NCI-H2107 (cell line): Measurements from ENCODE around the gene HPCAL1.

Source experiments
- DNase-seq: peaks from one replicate; lab custom pipeline; 2025; lab: John Stamatoyannopoulos, UW

Gene HPCAL1

DNA sequence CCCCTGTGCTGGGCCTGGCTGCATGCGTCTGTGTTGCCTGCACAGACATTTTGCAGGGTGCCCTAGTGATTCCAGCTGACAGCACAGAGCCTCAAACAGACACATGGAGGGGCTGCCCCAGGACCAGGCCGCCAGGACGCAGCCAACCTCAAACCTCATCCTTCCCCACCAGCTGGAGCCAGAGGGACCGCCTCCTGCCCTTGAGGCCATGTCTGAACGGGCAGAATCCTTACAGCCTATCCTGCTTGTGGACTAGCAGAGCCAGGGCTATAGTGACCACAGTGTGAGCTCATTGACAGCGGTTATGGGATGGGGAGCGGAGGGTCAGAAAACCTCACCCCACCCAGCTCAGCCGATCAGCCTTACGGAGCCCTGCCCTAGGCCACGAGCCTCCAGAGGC, 123.0 kb downstream of the HPCAL1 start:
- DNase-seq: no peak

DNA sequence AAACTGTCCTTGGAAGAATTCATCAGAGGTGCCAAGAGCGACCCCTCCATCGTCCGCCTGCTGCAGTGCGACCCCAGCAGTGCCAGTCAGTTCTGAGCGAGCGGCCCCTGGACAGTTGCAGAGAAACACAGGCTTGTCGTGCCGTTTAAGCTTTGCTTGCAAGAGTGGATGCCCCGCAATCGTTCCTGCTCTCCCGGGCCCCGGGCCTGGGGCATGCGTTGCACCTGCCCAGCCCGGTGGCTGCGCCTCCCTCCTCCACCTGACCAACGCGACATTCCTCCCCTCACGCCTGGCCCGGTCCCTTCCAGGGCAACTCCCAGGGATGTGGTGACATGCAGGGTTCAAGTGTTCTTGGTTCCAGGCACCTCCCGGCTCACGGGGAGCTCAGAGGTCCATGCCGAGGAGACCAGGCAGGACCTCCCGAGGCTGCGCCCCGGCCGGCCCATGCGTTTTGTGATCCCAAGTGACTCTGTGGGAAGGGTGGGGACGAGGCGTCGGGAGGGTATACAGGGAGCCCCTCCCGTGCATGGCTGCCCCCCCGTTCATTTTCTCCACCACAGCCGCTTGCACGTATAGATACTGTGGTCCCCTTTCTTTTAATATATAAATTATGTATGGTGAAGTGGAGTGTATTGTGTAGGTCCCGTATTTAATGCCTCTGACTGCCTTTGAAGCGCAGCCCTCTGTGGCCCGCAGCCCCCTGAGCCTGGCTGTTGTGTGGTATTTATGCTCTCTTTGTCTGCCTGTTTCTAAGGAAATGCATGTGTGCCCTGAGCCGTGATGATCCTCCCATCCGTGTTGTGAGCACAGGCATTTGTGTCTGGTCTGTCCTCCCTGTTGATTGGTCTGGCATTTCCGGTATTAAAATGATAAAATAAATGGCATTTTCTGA, 124.3 kb downstream of the HPCAL1 start:
- no peak for DNase-seq

DNA sequence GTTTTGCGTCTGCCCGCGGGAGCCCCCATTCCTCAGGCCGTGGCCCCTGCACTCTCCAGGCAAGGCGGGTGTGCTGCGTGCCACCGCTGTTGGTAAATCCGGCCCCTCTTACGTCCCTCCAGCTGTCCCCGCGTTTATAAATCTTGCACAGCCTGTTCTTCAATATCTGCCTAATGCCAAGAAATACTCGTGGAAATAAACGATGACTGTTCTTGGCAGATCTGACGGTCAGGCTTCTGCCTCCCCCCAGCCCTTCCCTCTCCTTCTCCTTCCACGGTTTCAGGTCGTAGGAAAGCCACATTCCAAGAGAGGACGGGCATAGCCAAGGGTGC, 124.9 kb downstream of the HPCAL1 start:
- DNase-seq: no peak

DNA sequence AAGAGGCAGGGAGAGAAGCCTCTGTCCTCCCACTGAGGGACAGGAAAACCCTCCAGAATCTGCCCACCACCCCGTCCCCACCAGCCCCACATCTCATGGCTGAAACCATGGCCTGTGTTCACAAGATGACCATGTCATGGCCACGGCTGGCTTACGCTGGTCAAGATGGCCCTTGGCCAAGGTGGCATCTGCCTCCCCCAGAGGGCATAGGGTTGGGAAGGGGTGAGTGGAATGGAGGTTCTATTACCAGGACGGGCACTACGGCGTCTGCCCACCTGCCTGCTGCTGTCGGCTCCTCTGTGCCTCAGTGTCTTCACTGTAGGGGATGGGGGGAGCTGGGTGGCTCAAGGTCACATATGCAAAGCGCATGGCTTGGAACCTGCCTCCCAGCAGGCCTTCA, 125.7 kb downstream of the HPCAL1 start:
- no peak for DNase-seq

DNA sequence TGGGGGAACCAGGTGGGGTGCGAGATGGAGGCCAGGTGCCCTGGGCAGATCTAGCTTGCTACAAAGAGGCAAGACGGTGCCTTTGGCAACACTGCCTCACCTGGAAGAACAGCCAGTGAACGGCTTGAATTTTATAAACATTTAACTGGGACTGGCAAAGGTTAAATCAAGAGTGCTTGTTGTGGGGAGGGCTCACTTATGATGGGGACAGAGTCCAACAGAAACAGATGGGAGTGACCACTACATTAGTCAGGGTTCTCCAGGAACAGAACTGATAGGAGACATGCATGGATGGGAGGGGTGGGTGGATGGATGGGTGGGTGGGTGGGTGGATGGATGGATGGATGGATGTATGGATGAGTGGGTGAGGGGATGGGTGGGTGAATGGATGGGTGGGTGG, 126.2 kb downstream of the HPCAL1 start:
- no peak for DNase-seq

DNA sequence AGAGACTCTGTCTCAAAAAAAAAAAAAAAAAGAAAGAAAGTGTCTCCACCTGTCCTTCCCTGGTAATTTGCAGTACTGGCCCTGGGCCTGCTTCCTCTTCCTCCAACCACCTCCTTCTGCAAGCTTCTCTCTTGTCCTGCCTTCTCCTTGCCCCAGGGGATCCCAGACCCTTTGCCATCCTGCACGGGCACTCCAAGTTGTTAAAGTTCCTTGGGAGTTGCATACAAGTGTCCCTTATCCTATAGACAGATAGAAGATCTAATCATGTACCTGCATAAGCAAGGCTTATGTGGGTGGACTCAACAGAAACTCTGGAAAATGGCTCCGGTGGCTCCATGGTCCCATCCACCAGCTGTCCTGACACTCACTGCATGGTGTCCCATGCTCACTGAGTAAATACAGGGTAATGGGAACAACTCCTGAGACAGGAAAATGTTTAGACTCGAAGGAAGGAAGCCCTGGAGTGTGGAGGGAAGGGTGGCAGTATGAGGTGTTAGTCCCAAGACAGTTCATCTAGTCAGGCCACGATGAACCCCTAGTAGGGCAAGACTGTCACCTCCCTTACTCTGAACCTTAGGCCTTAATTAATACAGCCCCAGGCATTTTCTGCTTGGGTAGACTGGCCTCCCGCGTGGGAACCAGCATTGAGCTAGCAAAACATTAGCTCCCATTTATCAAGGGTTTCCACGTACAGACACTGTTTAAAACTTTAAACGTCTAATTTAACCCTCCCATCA, 128.3 kb downstream of the HPCAL1 start:
- no peak for DNase-seq

DNA sequence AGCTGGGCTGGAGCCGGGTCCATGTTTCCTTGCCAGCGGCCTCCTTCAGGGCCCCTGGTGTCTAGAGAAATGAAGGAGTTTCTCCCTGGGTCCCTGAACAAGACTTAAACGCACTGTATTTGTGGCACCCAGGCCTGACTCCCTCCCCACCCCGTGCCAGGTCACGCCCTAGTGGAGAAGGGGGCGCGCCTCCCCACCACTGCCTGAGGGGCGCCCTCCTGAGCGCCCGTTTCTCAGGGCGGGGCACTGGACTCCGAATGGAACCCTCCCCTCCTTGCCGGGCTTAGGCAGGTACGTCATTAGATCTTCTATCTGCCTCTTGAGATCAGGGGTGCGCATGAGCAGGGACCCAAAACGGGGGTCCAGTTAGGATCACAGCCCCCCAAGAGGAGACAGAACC, 129.1 kb downstream of the HPCAL1 start:
- DNase-seq: no peak

DNA sequence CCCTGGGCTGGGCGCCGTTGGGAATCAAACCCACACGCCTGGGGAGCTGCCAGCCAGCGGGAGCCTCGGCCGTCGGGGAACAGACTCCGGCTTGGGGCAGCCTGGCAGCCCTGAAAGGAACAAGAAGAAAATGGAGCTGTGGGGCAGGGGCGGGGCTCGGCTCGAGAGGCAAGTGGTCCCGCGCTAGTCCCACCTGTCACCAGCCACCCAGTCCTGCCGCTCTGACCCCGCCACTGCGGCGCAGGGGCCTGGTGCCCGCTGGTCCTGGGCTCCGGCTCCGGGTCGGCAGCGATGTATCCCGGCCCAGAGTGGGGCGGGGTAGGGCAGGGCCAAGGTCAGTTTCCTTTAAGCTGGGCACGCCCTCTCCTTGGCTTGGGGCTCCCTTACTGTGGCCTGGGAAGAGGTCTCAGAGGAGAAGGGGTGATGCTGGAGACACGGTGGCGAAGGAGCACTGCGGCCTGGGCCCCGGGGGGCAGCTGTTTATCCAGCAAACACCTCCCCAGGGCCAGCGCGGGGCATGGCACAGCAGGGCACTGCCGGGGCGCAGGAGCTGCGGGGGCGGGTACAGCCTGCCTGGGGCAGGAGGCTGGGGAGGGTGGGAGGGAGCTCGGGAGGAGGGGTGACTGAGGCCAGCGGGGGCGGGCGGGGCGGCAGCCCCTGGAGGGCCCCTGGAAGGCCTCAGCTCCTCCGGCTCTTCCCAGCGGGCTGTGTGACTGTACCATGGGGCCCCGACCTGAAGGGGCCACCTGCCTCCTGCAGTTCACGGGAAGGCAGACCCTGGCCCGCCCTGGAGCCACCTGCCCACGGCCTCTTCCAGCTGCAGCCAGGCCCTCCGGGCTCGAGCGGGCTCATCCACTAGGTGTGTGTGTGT, 129.8 kb downstream of the HPCAL1 start:
- DNase-seq: no peak

DNA sequence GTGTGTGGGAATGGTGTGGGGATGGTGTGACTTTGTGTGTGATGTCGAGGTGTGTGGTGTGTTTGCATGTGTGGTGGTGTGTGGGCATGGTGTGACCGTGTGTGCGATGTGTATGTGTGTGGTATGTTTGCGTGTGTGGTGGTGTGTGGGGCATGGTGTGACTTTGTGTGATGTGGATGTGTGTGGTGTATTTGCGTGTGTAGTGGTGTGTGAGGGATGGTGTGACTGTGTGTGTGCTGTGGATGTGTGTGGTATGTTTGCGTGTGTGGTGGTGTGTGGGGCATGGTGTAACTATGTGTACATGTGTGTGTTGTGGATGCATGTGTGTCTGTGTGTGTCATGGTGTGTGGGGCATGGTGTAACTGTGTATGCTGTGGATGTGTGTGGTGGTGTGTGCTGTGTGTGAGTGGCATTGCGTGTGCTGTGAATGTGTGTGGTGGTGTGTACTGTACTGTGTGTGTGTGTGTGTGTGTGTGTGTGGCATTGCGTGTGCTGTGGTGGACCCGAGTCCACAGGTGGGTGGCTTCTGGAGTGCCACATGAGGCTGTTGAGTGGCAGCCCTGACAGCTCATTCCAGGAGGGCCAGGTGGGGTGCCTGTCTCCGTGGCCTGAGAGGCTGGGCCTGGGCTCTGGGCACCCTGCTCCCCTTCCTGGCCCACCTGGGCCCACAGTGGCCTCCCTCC, 130.7 kb downstream of the HPCAL1 start:
- no peak for DNase-seq

DNA sequence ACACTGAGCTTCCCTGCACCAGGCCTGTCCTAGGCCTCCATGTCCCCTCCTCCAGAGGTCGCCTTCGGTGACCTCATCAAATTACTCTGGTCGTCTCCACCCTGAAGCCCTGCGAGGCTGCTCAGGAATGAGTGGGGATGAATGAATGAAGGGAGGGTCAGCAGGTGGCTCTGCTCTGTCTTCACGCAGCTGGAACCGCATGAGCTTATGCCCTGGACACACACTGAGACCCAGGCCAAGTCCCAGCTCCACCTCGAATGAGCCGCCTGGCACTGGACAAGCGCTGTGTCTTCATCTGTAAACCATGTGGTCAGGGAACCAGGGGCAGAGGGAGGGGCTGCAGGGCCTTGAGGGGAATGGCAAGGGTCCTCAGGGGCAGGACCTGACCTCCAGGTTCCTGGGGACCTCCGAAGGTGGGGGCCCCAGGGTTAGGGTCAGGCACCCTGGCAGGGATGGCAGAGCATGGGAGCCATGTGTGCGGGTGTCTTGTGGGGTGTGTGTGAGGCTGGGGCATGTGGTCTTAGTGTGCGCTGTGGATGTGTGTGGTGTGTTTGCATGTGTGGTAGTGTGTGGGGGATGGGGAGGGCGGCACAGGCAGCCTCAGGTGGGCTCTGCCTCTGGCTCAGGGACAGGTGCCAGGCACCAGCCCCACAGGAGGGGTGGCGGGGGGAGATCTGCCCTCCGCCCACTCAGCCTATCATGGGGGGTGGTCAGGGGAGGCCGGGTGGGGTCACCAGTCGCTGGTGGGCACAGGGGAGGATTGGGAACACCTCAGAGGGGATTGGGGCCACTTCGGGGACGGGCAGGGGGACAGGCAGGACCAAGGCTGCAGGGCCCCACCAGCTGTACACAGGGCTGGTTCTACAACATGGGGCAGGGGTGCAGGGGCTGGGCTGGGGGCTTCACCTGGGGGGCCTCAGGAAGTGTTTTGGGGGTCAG, 131.5 kb downstream of the HPCAL1 start:
- DNase-seq: no peak

DNA sequence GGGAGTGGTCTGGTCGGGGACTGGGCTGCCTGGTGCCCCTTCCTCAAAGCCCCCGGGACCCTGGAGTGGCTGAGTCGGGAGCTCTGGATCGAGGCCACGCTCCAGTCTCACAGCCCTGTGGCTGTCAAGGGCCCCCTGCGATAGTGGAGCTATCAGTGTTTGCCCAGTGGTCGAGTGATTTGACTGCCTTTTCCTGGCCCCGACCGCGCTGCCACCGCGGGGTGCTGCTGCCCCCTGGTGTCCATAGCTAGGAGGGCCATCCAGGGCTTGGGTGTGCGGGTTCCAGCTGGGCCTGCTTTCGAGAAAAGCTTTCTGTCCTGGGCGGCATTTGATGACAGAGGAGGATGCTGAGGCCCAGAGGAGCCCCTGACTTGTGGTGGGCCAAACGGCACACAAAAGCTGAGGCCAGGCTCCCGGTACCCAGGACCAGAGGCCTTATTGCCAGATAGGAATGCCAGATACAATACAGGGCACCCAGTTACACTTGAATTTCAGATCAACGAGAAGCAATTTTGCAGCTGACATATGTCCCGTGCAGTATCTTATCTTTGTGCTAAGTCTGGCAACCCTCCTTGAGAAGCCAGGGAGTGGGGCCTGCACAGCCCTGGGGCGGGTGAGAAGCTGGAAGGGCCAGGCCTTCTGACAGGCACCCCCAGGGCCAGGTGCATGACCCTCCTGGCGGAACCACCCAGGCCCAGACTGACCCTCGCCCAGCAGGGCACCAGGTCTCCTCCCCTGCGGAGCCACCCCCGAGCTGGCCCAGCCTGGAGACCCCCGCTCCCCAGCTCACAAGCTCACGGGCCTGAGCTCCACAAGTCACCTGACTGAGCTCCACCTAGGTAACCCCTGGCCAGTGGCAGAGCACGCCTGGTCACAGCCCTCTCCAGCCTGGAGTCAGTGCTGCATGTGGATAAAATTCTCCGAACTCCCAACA, 132.4 kb downstream of the HPCAL1 start:
- peak; percentile 32 for DNase-seq

DNA sequence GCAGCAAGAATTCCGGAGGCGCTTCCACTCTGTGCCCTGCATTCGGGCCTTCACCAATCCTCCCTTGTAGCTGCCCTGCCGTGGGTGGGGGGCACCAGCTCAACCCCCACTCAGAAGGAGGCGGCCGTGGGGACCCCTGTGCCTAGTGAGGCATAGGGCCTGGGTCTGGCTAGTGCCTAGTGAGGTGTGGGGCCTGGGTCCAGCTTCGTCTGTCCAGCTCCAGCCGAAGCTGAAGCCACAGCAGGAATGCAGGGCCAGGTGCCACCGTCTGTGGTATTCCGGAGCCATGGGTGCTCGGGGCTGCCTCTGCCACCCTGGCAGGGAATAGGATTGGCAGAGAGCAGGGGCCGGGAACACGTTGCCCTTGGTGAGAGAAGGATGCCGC, 133.1 kb downstream of the HPCAL1 start:
- no peak for DNase-seq

DNA sequence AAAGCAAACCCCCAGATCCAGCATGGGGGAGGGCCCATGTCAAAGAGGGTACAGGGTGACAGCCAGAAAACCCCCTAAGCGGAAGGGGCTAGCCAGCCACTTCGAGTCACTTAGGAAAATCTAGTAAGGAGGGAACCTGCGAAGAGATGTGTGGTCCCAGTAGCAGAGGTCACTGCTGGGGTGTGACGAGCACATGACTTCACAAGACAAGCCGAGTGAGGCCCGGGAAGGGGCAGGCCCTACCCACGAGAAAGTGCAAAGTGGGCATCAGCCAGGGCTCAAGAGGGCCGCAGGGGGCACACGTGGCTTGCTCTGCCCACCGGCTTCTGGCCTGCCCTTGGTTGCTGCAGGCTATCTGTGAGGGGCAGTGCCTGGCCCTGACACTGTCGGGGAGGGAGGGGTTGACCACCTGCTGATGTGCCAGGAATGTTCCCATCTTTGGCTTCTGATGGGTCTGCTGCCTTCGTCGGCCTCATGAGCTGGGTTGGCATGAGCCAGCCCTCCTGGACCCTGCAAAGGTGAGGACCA, 133.9 kb downstream of the HPCAL1 start:
- DNase-seq: no peak

DNA sequence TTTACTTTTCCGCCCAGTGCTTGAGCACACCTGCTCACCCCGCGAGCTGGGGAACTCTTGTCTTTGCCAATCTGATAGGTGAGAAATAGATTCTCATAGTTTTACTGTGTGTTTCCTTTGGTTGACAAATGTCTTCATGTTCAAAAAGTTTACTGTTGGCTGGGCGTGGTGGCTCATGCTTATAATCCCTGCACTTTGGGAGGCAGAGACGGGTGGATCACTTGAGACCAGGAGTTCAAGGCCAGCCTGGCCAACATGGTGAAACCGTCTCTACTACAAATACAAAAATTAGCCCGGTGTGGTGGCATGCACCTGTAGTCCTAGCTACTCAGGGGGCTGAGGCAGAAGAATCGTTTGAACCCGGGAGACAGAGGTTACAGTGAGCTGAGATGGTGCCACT, 135.1 kb downstream of the HPCAL1 start:
- no peak for DNase-seq

DNA sequence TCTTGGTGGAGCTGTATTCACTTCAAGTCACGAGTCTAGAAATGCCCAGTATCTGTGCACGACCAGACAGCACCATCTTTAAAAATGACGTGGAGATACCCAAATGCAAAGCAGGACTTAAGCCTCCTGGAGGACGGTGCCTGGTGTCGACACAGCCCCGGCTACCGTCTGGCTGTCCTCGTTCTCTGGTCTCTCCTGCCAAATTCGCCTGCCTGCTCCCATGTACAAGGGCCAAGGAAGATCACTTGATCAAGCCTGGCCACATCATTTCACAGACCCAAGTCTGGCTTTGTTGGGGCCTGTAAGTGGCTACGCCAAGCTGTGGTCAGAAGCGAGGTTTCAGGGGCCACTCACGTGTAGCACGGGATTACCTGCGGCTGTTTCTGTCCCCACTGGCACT, 136.0 kb downstream of the HPCAL1 start:
- no peak for DNase-seq

DNA sequence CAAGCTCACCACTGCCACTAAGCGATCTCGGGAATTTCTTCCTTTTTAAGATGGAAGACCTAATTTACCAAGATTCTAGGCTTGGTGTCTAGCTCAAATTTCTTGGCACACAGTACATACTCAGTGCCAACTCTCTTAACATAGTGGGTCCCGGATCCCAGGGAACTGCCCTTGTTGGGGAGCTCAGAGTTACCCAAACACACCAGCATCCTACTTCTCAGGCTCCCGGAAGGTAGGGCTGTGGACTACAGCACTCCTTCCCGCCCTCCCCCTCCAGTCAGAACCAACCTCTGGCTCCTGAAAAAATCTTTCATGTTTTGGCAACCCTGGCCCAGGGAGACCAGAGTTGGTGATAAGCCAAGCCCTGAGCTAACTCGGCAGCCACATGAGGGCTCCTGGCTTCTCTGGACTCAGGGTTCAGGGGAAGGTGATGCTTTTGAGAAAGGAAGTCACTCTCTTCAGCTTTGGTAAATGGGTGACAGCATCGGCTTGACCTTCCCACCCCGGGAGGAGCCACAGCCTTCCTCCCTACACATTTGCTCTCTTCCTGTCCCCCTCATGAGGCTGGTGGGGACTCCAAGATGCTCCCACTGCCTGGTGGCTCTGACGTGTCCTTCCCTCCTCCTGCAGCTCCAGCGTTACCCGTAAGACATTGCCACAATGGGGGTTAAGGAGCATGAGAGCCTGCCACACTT, 136.6 kb downstream of the HPCAL1 start:
- no peak for DNase-seq

DNA sequence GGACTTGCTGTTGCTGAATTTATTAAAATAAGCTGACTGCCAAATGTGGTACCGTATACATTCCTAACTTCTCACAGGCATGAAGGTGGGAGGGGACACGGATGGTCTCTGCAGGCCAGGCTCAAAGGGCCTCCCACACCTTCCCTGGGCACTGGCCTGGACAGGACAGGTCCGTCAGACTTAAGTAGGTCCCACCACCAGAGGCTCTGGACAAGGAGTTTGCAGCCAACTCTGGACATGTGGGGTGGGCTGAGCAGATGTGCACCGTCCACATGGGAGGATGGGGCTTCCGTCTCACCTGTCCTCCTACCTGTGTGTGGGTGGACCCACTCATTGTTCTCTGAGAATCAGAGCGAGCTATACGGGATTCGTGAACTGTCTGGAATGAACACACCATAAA, 137.3 kb downstream of the HPCAL1 start:
- no peak for DNase-seq

DNA sequence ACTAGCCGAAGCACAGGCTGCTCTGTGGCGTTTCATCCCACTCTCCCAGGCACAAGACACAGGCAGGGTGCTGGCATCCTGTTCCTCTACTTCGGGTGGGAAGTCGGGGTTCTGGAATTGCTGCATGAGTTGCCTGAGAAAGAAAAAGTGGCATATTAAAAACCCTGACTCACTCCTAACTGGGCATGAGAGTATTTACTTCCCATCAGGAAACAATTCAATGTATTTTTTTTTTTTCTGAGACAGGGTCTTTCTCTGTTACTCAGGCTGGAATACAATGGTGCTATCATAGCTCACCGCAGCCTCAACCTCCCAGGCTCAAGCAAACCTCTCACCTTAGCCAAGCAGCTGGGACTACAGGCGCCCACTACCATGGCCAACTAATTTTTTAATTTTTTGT, 138.0 kb downstream of the HPCAL1 start:
- DNase-seq: no peak

DNA sequence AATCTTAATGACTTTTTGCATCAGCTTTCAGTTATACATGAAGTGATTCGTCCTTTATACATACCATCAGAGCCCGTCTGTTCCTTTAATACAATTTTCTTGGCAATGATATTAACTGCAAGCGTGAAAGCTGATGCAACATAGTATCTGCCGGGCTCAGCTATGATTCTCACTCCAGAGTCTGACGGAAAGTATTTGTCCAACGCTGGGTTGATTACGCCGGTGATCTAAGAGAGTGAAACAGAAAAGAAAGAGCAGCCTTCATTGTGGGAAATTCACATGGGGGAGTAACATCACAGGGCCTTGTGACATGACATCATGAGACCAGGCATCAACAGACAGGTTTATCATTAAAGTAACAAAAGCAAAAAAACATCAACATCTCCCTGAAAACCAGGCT, 139.2 kb downstream of the HPCAL1 start:
- DNase-seq: no peak
